NCI-H1694 (cell line): ENCODE results near the gene LGALS8.

ENCODE experiments used
- DNase-seq: peaks from one replicate; lab custom pipeline; 2025; lab: John Stamatoyannopoulos, UW

The LGALS8 gene

GRCh38 chr1:236509203-236509602 lies 14.6 kb upstream of the LGALS8 start:
- DNase-seq, result no peak

DNA sequence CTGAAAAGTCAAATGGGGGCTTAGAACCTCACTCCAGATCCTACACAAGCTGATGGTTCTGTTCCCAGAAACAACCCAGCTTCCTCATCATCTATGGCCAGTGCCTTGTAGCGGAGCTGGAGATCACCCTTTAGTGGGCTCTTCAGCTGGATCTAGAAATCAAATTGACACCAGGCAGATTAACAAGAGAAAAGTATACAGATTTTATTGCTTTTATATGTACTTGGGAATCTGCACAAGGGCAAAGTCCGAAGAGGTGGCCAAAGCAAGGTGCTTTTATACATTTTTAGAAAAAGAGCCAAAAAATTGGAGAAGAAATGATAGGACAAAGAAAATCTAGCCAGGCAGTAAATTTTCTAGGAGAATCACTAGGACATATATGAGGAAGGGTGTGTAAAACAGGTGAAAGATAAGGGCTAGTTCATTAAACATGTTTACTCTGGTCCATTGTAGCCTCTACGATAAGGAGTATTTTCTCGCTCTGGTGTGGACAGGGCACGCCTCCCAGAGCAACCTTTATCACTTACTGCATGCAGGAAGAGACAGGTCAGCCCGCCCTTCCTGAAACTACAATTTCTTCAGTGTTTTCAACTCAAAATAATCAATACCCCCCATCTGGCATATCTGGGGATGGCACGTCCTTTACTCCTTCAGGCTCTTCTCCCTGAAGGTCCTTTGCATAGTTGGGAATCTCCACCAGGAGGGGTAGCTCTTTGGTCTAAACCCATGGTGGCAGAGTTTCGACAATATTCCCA lies 14.0 kb upstream of the LGALS8 start:
- no peak for DNase-seq

- DNase-seq, result no peak
These were observed 11.9 kb upstream of the LGALS8 start for GRCh38 chr1:236511735-236512418.

DNA sequence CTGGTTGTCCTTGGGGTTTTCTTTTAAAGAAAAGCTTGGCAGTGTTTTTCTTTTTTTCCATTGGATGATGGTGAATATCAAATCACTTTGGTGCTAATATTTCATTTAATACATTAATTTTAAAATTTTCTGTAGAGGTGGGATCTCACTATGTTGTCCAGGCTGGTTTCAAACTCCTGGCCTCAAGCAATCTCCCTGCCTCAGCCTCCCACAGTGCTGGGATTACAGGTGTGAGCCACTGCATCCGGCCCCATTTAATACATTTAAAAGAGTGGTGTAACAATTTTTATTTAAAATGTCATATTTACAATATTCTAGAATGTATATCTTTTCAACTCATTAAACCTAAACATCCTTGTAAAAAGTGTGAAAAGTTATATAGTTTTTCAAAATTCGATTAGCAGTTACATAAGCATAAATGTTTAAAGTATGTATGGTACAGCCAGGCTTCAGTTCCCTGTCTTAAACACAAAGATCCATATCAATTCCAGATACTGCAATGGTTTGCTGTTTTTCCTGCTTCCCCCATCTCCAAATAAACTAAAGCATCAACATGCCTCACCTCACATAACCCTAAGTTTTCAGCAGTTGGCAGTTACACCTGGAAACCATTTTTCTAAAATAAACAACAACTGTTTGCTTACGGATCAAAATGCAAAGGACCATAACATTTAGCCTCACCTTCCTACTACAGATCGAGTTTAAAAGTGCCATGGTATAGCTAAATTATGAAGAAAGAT lies 8.9 kb upstream of the LGALS8 start:
- peak; percentile 42 for DNase-seq

- DNase-seq, result peak; percentile 11
These were observed 8.3 kb upstream of the LGALS8 start for GRCh38 chr1:236515443-236515958.

- peak; percentile 11 for DNase-seq
These were observed 6.7 kb upstream of the LGALS8 start for GRCh38 chr1:236516929-236517704.

DNA sequence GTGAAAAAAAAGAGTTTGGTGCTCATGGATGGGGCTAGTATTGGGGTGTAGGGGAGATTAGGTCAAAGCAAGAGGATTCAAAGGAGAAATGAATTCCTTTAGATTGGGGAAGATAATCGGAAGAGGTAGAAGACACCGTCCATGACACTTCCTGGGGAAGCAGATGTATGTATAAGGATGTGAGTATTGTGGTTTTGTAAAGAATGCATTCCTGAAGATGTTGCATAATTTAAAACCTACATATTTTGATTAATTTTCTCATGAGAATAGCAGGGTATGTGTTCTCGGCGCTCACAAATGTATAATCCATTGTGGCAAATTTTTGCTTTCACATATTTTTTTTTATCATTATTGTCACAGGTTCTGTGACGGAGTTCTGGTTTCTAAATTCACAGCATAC lies 5.5 kb upstream of the LGALS8 start:
- DNase-seq, result no peak

DNA sequence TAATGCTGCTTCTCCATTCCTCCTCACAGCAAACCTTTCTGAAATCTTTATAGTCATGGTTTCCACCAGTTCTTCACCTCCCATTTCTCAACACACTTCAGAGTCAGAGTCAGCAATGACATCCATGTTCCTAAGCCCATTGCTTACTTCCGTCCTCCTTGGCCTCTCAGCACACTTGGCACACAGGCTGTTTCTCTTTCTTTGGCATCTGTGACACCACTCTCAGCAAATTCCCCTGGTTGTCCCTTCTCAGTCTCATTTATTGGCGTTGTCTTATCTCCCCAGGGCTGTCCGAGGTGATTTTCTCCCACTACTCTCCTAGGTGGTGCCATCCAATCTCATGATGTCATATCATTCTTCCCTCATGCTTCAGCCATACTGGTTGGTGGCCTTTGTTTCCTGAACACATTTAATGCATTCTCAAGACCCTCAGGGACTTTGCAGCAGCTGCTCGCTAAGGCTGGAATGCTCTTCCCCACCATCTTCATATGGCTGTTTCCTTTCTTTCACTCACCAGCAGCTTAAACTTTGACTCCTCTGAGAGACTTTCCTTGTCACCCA lies 3.3 kb upstream of the LGALS8 start:
- DNase-seq, result no peak

GRCh38 chr1:236522937-236523703 lies 662 bp upstream of the LGALS8 start:
- DNase-seq, result no peak

DNA sequence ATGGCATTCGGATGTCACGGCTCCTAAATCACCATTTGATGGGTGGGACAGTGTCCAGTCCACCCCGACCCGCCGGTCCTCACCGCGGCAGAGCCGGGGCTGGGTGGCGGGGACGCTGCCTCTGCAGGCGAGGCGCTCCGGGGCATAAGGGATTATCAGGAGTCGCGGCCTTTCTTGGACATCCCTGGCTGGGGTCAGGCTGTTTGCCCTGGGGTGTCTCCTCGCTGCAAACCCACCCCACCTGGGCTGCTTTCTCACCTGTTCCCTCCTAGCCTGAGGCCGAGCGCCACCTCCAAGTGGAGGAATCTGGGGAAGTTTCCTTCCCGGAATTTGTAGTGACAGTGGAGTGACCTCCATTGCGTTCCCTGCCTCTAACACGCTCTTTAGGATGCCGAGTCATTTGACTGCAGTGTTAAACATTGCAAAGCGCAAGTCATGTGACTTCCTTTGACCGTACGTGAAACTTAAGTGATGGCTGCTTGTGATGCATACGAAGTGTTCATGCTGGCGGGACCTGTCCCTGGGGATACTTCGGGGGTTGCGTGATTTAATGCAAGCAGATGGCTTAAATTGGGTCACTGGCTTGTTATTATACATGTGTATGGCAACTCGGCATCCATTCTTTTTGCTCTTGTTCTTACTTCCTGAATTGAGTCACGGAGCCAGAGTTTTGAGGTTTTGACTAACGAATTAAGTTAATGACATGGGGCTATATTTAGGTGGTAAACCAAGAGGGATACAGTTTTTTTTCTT lies 536 bp downstream of the LGALS8 start:
- DNase-seq, result no peak

GRCh38 chr1:236524895-236525184 lies 1.1 kb downstream of the LGALS8 start:
- no peak for DNase-seq

GRCh38 chr1:236526079-236526478 lies 2.3 kb downstream of the LGALS8 start:
- DNase-seq, result no peak

- no peak for DNase-seq
These were observed 6.5 kb downstream of the LGALS8 start for GRCh38 chr1:236530286-236530685.

DNA sequence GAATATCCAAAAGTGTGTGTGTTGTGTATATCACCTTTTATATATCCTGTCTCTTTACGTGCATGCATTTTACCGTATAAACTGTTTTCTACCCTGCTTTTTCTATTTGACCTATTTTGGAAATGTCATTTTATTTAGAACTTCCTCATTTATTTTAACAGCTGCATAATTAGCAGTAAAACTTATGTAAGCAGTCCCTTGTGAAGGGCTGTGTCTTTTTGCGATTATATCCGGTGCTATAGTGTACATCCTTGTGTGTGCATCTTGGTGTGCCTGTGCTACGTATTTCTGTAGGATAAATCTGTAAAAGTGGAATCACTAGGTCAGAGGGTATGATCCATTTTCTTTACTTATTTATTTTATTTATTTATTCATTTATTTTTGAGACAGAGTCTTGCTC lies 7.2 kb downstream of the LGALS8 start:
- no peak for DNase-seq

GRCh38 chr1:236532850-236533249 lies 9.1 kb downstream of the LGALS8 start:
- DNase-seq, result no peak

DNA sequence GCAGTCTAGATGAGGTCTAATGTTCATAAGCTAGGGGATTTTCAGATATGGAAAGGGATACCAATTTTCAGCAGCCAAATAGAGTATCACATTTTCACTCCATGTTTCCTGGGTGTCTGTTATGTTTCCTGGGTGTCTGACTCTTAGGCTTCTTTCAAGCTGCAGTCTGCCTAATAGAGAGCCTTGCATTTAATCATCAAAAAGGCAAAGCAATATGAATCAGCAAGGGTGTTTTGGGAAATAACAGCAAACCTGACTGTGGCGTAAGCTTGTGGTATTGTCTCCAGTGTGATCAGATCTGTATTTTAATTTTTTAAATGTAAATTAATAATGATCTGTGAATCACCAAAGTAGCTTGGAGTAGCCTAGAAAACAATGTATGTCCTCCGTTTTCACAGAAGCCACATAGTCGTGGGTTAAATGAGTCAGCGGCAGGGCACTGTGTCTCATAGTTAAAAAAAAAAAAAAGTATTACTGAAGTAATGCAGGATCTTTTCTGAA lies 10.4 kb downstream of the LGALS8 start:
- no peak for DNase-seq

- DNase-seq, result no peak
These were observed 11.4 kb downstream of the LGALS8 start for GRCh38 chr1:236535190-236535589.

- DNase-seq, result peak; percentile 76
These were observed 11.9 kb downstream of the LGALS8 start for GRCh38 chr1:236535662-236536161.

DNA sequence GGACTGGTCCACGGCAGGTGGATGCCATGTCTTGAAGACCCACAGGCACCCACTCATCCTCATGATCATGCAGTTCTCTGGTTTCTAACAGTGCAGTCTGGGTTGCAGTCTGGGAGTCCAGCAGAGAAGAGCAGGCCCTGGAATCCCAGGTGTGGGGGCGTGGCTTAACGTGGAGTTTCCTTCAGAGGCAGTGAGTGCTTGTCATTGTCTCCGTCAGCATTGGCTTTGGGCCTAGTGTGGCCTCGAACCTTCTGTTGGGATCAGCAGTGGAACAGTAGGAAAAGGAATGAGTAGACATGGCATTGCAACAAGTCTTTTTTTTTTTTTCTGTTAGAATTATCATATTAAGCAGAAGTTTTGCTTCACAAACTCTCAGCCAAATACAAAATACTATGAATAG lies 12.8 kb downstream of the LGALS8 start:
- DNase-seq, result peak; percentile 5
